ENCODE results near the gene WNT4.

WNT4 gene

DNA sequence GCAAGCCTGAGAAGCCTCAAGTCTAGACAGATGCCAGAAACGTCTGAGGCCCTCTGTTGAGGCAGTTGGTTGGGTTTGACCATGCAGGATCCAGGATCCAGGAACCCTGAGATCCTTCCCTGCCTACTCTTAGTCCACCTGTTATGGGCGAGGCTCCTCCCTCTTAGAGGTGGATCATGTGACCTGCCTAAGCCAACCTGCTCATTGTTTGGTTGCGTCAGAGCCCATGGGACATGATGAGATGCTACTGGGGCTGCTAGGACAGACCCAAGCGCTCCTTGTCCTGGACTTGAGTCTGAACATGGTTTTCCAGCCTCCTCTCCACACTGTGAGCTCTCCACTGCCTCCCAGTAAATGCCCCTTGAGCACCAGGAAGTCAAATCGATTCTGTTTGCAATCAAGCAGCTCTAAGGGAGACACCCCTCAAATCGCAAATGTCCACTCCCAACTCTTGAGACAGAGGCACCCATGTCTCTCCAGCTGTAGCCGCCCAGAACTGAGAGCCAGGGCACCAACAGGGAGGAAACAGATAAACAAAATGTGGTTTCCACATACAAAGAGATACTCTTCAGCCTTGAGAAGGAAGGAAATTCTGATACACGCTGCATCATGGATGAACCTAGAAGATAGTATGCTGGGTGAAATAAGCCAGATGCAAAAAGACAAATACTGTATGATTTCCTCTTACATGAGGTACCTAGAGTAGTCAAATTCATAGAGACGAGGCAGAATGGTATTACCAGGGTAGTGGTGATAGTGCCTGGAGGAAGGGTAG is 31.7 kb upstream of the WNT4 start:
- no peak overlapping the region for H3K4me3 ChIP-seq (ENCODE audit: low read depth, low read length)
- TF ChIP-seq, protein P1, sequence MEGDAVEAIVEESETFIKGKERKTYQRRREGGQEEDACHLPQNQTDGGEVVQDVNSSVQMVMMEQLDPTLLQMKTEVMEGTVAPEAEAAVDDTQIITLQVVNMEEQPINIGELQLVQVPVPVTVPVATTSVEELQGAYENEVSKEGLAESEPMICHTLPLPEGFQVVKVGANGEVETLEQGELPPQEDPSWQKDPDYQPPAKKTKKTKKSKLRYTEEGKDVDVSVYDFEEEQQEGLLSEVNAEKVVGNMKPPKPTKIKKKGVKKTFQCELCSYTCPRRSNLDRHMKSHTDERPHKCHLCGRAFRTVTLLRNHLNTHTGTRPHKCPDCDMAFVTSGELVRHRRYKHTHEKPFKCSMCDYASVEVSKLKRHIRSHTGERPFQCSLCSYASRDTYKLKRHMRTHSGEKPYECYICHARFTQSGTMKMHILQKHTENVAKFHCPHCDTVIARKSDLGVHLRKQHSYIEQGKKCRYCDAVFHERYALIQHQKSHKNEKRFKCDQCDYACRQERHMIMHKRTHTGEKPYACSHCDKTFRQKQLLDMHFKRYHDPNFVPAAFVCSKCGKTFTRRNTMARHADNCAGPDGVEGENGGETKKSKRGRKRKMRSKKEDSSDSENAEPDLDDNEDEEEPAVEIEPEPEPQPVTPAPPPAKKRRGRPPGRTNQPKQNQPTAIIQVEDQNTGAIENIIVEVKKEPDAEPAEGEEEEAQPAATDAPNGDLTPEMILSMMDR (IDR thresholded peaks at IDR 0.05; ENCODE audit: borderline replicate concordance, insufficient read depth, low read depth, low read length) = no peak

DNA sequence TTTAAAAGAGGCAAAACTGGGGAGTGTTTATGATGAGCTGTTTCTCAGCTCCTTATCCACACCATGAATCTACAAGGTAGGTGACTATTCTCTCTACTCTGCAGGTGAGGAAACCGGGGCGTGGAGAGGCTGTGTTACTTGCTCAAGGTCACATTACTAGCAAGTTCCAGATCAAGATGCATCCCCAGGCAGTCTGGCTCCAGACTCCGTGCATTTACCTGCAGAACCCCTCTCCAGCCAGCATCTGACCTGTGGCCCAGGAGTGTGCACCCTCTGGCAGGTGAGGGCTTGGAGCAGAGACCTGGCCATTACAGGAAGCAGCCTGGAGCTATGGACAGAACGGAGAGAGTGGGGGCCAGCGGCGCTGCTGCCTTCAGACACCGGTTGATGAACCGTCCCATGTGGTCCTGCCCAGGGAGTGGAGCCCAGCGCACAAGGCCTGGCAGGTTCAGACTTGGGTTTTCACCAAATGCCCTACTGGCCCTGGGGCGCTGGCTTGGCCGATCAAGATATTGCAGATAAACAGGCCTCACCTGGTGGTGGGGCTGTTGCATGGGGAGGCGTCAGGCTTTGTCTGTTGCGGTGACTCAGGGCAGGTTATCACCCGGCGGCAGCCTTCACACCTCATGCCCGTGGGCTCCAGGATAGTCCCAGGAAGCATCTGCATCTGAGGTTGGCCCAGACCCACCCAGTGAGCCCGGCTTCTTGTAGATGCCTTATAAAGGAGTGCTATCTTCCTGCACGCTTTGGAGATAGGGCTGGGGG is 29.2 kb upstream of the WNT4 start:
- TF ChIP-seq, protein P1 (IDR thresholded peaks at IDR 0.05; ENCODE audit: borderline replicate concordance, insufficient read depth, low read depth, low read length) = no peak

DNA sequence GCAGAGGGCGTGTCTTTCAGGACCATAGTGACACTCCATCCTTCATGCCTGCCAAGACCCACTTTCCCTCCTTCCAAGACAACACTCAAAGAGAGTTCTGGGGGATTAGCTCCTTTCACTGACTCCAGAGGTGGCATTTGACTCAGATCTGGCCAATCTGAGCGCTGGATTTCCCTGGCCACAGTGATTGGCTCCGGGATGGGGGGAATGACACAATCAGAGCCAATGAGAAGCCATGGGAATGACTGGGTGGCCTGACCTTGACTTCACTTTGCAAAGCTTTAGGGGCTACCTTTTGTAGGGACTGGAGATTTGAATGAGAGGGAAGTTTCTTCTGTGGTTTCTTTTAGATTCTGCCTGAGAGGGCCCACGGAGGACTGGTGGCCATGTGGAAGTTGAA is 26.9 kb upstream of the WNT4 start:
- TF ChIP-seq, protein P1 (IDR thresholded peaks at IDR 0.05; ENCODE audit: borderline replicate concordance, insufficient read depth, low read depth, low read length) = no peak
- H3K4me3 ChIP-seq (ENCODE audit: low read depth, low read length) = no peak overlapping the region

More for the DNA sequence above, 29.2 kb upstream of the WNT4 start:
- no peak overlapping the region for H3K4me3 ChIP-seq (ENCODE audit: low read depth, low read length)

DNA sequence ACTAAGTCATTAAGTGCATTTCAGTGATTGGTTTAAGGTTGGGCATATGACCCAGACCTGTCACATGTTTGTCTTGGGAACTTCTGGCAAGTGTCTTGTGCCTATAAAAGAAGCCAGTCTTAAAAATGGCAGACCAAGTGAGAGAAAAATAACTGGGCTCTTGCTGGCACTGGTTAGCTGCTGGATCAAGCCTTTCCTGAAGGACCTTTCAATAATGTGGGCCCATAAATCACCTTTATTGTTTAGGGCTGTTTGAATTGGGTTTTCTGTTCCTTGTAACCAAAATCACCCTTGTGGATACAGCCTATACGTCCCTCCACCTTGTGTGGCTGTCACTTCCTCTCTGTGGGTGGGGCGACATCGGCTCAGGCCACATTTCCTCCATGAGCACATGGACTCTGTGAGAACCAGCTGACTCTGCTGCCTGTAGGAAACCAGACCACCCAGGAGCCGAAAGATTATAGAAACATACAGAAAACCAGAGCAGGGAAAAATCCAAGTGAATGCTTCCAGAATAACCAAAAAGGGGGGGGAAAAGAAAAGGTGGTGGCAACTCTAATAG is 25.6 kb upstream of the WNT4 start:
- TF ChIP-seq, protein P1 (IDR thresholded peaks at IDR 0.05; ENCODE audit: borderline replicate concordance, insufficient read depth, low read depth, low read length) = no peak
- no peak overlapping the region for H3K4me3 ChIP-seq (ENCODE audit: low read depth, low read length)

DNA sequence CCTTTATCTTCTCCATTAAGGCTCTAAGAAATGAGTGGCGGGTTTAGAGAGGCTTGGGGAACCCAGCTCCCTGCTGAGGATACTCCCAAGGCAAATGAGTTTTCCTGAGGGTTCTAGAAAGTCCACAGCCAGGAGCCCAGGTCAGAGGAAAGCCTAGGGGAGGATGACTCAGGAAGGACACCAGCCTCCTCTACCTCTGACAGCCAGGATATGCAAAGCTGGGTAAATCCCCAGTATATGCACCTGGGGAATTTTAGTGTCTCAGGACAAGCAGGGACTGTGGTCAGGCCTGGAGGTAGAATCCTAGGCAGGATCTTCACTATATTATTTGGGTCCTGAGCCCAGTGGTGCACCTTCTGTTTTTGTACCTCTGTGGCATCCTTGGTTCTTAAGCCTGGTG is 23.5 kb upstream of the WNT4 start:
- no peak overlapping the region for H3K4me3 ChIP-seq (ENCODE audit: low read depth, low read length)
- TF ChIP-seq, protein P1 (IDR thresholded peaks at IDR 0.05; ENCODE audit: borderline replicate concordance, insufficient read depth, low read depth, low read length) = no peak

DNA sequence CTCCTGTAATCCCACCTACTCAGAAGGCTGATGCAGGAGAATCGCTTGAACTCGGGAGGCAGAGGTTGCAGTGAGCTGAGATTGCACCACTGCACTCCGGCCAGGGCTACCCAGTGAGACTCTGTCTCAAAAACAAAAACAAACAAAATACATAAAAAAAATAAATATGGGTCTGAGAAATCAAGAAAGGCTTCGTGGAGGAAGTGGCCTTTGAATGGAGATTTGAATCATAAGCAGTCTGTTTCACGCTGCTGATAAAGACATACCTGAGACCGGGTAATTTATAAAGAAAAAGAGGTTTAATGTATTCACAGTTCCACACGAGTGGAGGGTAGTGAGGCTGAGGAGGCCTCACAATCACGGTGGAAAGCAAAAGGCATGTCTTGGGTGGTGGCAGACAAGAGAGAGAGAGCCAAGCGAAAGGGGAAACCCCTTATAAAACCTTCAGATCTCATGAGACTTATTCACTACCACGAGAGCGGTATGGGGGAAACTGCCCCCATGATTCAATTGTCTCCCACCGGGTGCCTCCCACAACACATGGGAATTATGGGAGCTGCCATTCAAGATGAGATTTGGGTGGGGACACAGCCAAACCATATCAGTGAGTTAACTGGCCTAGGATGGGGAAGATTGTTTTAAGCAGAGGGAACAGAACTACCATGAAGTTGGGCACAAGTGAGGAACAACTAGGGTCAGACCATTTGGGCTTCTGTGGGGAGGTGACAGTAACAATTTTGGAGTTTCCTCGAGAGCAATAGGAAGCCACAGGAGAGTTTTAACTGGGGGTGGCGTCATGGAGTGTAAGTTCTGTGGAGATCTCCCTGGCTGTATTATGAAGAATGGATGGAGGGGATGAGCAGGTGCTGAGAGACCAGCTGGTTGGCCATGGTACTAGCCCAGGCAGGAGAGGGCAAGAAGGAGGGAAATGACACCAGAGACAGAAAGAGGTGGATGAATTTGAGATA is 22.2 kb upstream of the WNT4 start:
- TF ChIP-seq, protein P1 (IDR thresholded peaks at IDR 0.05; ENCODE audit: borderline replicate concordance, insufficient read depth, low read depth, low read length) = no peak
- no peak overlapping the region for H3K4me3 ChIP-seq (ENCODE audit: low read depth, low read length)

Measured in GM12875 (cell line).